ENCODE results near the gene HMGB2.

DNA sequence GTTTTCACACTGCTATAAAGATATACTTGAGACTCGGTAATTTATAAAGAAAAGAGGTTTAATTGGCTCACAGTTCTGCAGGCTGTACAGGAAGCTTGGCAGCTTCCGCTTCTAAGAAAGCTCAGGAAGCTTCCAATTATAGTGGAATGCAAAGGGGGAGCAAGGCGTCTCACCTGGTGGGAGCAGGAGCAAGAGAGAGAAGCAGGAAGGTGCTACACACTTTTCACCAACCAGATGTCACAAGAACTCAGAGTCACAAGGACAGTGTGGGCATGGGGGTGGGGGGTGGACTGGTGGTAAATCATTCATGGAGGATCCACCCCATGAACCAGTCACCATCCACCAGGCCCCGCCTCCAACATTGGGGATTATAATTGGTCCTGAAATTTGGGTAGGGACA lies 22.8 kb downstream of the HMGB2 start:
- TF ChIP-seq POLR2A (IDR thresholded peaks at IDR 0.05) (no peak), CTCF (IDR thresholded peaks at IDR 0.05) (no peak)

Data from esophagus squamous epithelium (tissue), 4 donors.